HG03039 (cell line): ENCODE data around the gene STARD13.
"Not testable (repeated sequence)": the region's sequence is repeated elsewhere in the genome, so short reads cannot be mapped to it uniquely, and the experiment has no call there.

ENCODE experiments used
- ATAC-seq: cut with Tn5 transposase; IDR thresholded peaks from one replicate; pipeline ENCODE4 v1.9.1; 2021; ENCODE audit warnings: mild to moderate bottlenecking, moderate library complexity; ENCODE audit not compliant: unreplicated experiment

STARD13 gene

DNA sequence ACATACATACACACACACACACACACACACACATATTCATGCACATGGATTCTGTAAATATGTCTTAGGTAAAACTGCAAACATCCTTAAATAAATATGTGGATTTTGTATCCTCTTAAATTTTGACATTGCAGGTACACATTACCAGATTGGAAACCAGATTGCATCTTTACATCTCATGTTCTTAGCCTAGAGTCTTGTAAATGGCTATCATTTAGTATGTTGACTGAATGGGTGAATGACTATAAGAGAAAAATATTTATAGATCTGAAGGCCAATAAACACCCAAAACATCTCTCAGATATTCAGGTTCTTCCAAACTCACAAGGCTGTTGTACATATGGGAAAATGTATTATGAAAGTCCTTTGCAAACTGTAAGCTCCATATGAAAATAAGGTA is 104.3 kb downstream of the STARD13 start:
- no peak for ATAC-seq

- no peak for ATAC-seq
These were observed 105.3 kb downstream of the STARD13 start for GRCh38 chr13:33180122-33180804.

DNA sequence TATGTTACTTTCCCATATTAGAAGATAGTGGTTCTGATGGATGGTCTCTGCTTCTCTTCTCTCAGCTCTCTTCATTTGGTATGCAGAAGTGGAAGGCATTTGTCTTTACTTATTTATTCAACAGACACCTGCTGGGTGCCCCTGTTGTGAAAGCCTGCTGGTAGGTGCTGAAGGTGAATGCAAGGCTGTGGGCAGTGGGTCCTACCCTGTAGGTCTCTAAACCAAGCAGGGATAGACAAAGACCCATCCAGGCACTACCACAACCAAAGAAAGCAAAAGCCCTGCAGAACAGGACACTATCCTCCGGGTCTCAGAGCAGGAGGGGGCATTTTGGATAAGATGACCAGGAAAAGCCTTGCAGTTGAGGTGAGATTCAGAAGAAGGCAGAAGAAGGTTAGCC is 106.1 kb downstream of the STARD13 start:
- ATAC-seq: no peak

DNA sequence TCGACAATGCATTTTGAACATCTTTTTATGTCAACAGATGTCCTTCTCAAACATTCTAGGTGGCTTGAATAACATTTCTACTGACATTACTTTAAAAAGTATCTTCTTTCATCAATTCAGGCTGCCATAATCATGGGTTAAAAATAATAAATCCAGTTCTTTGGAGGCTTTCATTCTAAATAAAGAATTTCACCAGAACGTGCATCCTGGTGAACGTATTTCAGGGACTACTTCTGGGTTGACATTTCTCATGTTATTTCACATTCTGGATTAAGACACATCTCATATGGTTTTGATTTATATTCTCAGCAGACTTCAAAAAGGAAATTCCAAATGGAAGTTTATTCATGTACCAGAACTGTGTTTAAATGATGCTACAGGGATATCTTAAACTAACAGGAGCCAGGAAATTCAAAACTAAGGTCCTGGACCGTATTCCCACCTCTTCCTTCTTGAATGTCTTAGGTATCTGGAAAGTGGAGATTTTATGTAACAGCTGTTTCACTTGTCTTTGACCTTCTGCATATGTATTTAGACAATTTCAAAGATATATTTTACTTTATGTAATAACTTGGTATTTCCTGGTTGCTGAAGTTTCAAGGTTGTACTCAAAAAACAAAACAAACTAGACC is 107.2 kb downstream of the STARD13 start:
- no peak for ATAC-seq

DNA sequence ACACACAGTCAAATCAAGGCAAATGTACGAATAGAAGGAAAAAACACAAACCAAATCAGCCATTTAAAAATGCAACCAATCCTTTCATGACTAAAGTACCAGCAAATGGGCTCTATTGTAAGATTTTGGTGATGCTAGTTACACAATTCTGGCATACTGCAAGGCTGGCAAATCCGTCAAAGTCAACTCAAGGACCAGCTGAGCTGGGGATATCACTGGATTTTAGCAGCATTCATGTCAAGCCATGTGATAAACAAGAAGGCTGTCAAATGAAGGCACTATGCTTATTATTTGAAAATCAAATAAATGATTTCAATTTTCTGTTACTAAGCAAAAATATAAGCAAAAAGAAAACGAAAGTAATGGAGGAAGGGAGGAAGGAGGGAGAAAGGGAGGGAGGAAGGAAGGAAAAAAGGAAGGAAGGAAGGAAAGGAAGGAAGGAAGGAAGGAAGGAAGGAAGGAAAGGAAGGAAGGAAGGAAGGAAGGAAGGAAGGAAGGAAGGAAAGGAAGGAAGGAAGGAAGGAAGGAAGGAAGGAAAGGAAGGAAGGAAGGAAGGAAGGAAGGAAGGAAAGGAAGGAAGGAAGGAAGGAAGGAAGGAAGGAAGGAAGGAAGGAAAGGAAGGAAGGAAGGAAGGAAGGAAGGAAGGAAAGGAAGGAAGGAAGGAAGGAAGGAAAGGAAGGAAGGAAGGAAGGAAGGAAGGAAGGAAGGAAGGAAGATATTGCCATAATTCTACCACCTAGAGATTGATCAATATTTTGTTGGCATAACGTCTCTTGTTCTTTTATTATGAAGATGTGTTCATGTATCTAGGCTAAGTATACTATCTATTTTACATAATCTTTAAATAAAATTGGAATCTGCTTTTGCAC is 108.0 kb downstream of the STARD13 start:
- ATAC-seq: not testable (repeated sequence)

DNA sequence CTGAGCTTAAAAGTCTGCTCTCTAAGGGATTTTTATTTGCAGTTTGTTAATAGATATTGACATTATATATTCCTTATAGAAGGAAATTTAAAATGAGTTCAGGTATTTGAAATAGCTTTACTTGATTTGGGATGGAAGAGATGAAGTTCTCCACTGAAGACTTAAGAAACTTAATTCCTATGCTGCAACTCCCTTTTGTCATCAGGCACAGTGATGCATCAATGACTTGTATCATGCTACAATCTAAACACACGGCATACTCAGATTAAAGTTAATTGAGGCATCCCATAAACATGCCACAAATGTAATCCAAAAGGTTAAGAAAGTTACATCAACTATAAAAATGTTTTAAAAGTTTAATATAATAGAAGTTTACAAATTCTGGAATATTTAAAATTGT is 109.0 kb downstream of the STARD13 start:
- ATAC-seq: no peak

DNA sequence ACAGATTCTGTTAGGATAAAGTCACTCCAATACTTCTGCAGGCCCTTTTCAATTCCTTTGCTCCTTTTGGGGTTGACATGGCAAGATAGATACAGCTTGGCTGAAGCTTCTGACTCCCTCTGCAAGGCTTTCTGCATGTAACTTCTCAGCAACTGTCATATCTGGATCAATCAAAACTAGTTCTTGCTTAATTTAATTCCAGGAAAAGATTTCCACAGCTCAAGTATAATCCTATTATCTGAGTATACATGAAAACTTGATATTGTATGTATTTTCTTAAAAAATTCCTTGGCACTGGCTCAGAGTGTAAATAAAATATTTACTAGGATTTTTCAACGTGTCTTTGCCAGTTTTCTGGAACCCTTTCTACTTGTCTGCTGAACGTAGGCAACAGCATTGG is 109.6 kb downstream of the STARD13 start:
- ATAC-seq: no peak

GRCh38 chr13:33174931-33175330 is 110.6 kb downstream of the STARD13 start:
- ATAC-seq: no peak

DNA sequence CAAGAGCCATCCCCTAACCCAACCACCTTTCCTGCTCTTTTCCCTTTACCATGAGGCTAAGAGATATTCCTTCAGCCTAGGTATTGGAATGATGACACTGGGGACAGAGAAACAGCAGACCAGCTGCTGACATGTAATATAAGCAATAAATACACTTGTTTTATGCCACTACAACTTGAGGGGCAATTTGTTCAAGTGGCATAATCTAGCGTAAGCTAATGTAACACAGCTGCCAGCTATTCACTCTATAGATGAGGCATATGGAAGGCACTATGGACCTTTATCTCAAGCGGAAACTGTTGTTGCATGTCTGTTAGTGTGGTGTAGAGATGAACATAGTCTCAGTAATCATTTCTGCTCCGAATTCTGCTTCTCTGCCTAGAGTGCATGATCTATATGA is 111.1 kb downstream of the STARD13 start:
- no peak for ATAC-seq

GRCh38 chr13:33172911-33173310 is 112.6 kb downstream of the STARD13 start:
- ATAC-seq: no peak

- no peak for ATAC-seq
These were observed 113.2 kb downstream of the STARD13 start for GRCh38 chr13:33172400-33172799.

DNA sequence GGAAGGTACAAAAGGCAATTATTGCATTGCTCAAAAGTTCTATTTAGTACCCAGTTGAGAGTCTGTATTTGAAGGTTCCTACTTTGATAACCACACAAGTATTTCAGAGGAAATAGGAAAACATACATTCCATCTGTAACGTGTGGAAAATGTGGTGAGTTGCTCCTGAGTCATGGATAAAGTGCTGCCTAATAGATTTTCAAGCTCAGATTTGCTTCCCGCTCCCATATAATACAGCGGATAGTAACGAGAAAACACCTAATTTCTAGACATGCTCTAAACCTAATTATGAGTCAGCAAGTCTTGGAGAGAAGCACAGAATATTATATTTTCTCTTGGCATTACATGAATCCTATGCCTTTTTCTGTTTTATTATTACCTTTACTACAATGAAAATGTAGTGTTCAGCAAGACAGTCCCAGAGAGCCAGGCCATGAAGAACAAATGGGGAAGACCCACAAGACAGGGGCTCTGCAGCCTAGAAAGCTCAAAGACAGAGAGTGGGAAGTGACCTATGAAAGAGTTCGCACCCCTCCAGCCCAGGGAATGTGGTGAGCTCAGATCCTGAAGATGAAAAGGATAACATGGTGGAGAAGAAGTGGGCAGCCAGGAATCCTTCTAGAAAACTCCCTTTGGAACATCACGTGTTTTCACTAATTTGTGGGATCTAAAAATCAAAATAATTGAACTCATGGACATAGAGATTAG is 116.1 kb downstream of the STARD13 start:
- ATAC-seq: no peak

DNA sequence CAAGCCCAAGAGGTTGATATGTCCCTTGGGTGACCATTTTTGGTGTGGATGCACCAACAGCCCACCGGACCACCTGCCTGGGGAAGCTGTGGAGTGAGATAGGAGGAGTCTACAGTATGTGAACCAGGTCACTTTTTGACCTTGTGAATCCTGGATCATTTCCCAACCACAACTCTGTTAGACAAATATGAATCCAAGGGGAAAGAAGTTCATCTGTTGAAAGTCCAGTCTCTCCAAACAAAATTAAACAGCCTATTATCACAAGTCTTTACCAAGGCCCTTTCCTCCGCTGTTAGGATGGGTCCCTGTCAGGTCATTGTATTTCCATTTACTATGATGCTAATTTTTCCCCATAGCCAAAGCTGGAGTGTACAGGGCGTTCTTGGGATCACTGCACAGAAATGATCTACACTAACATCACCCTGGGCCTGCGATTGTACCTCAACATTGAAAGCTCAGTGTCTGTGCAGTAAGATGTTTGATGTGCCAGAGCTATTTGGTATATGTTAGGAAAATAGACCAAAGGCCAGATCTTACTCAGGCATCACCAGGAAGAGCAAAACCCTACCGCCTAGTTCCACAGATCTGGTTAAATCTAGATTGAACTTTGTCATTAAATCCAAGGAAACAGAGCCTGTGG is 117.1 kb downstream of the STARD13 start:
- ATAC-seq: no peak

DNA sequence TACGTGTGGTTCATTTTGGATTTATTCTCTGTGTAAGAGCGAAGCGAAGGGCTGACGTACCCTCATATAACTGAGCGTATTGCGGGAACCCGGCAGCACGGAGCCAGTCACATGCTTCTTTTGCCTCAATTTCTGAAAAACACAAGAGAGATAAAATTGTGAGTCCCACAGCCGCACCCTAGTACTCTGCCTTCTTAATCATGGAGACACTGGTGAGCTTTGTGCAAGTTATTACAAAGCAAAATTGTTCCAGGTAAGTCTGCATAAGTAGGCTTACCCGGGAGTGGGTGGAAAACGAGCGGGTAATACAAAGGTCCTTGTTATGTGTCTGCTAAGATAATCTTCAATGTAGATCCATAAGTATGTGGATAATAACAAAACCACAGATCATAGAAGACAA is 118.1 kb downstream of the STARD13 start:
- ATAC-seq: no peak

DNA sequence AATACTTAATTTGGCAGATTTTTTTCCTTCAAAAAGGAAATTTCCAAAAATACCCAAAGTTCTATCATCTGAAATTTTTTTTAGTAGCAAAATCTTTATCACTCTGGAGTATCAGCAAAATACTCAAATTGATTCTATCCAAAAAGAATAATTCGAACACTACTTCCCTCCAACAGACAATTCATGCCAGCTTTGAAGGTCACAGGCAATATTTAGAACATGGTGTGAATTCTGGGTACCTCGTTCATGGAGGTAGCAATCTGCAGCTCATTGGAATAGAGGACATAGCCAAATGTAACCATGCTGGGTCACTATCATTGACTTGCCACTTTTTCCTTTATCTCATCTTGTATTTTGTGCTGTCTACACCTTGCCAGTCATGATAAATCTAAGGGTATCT is 119.8 kb downstream of the STARD13 start:
- no peak for ATAC-seq

DNA sequence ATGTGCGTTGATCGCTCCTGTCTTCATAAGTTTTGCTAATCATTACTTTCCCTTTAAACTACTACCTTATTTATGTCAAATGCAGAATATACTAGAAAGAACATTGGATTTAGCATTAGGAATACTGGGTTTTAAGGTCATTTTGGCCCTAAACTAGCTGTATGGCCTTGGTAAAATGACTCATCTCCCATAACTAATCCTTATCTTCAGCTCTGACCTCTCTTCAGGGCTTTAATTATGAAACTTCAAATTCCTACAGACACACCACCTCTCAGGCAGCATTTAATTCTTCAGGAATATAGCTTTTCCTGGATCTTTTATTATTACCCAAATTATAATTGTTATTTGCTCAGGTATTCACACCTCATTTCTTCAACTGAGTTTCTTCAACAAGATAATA is 121.2 kb downstream of the STARD13 start:
- ATAC-seq: no peak

GRCh38 chr13:33162725-33163124 is 122.8 kb downstream of the STARD13 start:
- ATAC-seq: not testable (repeated sequence)

- no peak for ATAC-seq
These were observed 126.7 kb downstream of the STARD13 start for GRCh38 chr13:33158816-33159215.

GRCh38 chr13:33158271-33158670 is 127.3 kb downstream of the STARD13 start:
- ATAC-seq: no peak

- no peak for ATAC-seq
These were observed 130.6 kb downstream of the STARD13 start for GRCh38 chr13:33154911-33155310.
